ENCODE measurements around the gene HNRNPU.

HNRNPU gene

GRCh38 chr1:244817415-244817894, 46.9 kb downstream of the HNRNPU start:
- no peak for FAIRE-seq
- TF ChIP-seq TAF1 (IDR thresholded peaks at IDR 0.05; ENCODE audit: borderline replicate concordance, low read depth, low read length) (no peak), POLR2A (IDR thresholded peaks at IDR 0.05; ENCODE audit: low read depth, low read length) (no peak), POLR2AphosphoS5 (IDR thresholded peaks at IDR 0.05; ENCODE audit: low read depth, low read length) (no peak)

GRCh38 chr1:244815600-244816099, 48.7 kb downstream of the HNRNPU start:
- DNase-seq (ENCODE audit: insufficient read length) (no peak), FAIRE-seq (no peak)
- TF ChIP-seq POLR2A (IDR thresholded peaks at IDR 0.05; ENCODE audit: low read depth, low read length) = no peak
- TF ChIP-seq POLR2AphosphoS5 (IDR thresholded peaks at IDR 0.05; ENCODE audit: low read depth, low read length) = no peak
- TF ChIP-seq TAF1 (IDR thresholded peaks at IDR 0.05; ENCODE audit: borderline replicate concordance, low read depth, low read length) = no peak

More at GRCh38 chr1:244817415-244817894, 46.9 kb downstream of the HNRNPU start:
- DNase-seq (ENCODE audit: insufficient read length) = no peak

- FAIRE-seq = no peak
- TF ChIP-seq POLR2A (IDR thresholded peaks at IDR 0.05; ENCODE audit: low read depth, low read length) = no peak
- no peak for DNase-seq (ENCODE audit: insufficient read length)
Measured at GRCh38 chr1:244813327-244813726, 51.0 kb downstream of the HNRNPU start.

- no peak for DNase-seq (ENCODE audit: insufficient read length)
- no peak for TF ChIP-seq TAF1 (IDR thresholded peaks at IDR 0.05; ENCODE audit: borderline replicate concordance, low read depth, low read length)
- TF ChIP-seq POLR2A (IDR thresholded peaks at IDR 0.05; ENCODE audit: low read depth, low read length) = no peak
- no peak for TF ChIP-seq POLR2AphosphoS5 (IDR thresholded peaks at IDR 0.05; ENCODE audit: low read depth, low read length)
- no peak for FAIRE-seq
Measured at GRCh38 chr1:244810221-244810620, 54.1 kb downstream of the HNRNPU start.

- FAIRE-seq (no peak), DNase-seq (ENCODE audit: insufficient read length) (no peak)
- TF ChIP-seq POLR2AphosphoS5 (IDR thresholded peaks at IDR 0.05; ENCODE audit: low read depth, low read length) (no peak), TAF1 (IDR thresholded peaks at IDR 0.05; ENCODE audit: borderline replicate concordance, low read depth, low read length) (no peak), POLR2A (IDR thresholded peaks at IDR 0.05; ENCODE audit: low read depth, low read length) (no peak)
Measured at GRCh38 chr1:244807138-244807537, 57.2 kb downstream of the HNRNPU start.

GRCh38 chr1:244804841-244805240, 59.5 kb downstream of the HNRNPU start:
- DNase-seq (ENCODE audit: insufficient read length) (no peak), FAIRE-seq (no peak)
- TF ChIP-seq TAF1 (IDR thresholded peaks at IDR 0.05; ENCODE audit: borderline replicate concordance, low read depth, low read length) (no peak), POLR2AphosphoS5 (IDR thresholded peaks at IDR 0.05; ENCODE audit: low read depth, low read length) (no peak), POLR2A (IDR thresholded peaks at IDR 0.05; ENCODE audit: low read depth, low read length) (no peak)

GRCh38 chr1:244802556-244803239, 61.6 kb downstream of the HNRNPU start:
- DNase-seq (ENCODE audit: insufficient read length) (no peak), FAIRE-seq (no peak)
- TF ChIP-seq POLR2A (IDR thresholded peaks at IDR 0.05; ENCODE audit: low read depth, low read length) = no peak
- TF ChIP-seq POLR2AphosphoS5 (IDR thresholded peaks at IDR 0.05; ENCODE audit: low read depth, low read length) = no peak
- no peak for TF ChIP-seq TAF1 (IDR thresholded peaks at IDR 0.05; ENCODE audit: borderline replicate concordance, low read depth, low read length)

GRCh38 chr1:244802041-244802440, 62.3 kb downstream of the HNRNPU start:
- no peak for TF ChIP-seq POLR2AphosphoS5 (IDR thresholded peaks at IDR 0.05; ENCODE audit: low read depth, low read length)
- no peak for FAIRE-seq
- DNase-seq (ENCODE audit: insufficient read length) = no peak

- TF ChIP-seq POLR2AphosphoS5 (IDR thresholded peaks at IDR 0.05; ENCODE audit: low read depth, low read length) (no peak), TAF1 (IDR thresholded peaks at IDR 0.05; ENCODE audit: borderline replicate concordance, low read depth, low read length) (no peak), POLR2A (IDR thresholded peaks at IDR 0.05; ENCODE audit: low read depth, low read length) (no peak)
- DNase-seq (ENCODE audit: insufficient read length) = peak; percentile 42
- FAIRE-seq = no peak
Measured at GRCh38 chr1:244801246-244801645, 63.1 kb downstream of the HNRNPU start.

GRCh38 chr1:244800821-244801220, 63.5 kb downstream of the HNRNPU start:
- TF ChIP-seq TAF1 (IDR thresholded peaks at IDR 0.05; ENCODE audit: borderline replicate concordance, low read depth, low read length) (no peak), POLR2A (IDR thresholded peaks at IDR 0.05; ENCODE audit: low read depth, low read length) (no peak), POLR2AphosphoS5 (IDR thresholded peaks at IDR 0.05; ENCODE audit: low read depth, low read length) (no peak)
- DNase-seq (ENCODE audit: insufficient read length) (no peak), FAIRE-seq (no peak)
